ENCODE results near the gene APBA1.

The APBA1 gene

GRCh38 chr9:69546265-69546664, 125.9 kb downstream of the APBA1 start:
- DNase-seq (ENCODE audit: low read depth): no peak
- TF ChIP-seq CTCF (IDR thresholded peaks at IDR 0.05; ENCODE audit: control insufficient read depth, extremely low read depth, insufficient read depth): peak; percentile 37
- no peak overlapping the region for H3K4me3 ChIP-seq (ENCODE audit: low read depth, low read length)

- H3K4me3 ChIP-seq (ENCODE audit: low read depth, low read length): no peak overlapping the region
- TF ChIP-seq CTCF (IDR thresholded peaks at IDR 0.05; ENCODE audit: control insufficient read depth, extremely low read depth, insufficient read depth): no peak
- no peak for DNase-seq (ENCODE audit: low read depth)
Measured at GRCh38 chr9:69542942-69543704, 129.0 kb downstream of the APBA1 start.

- H3K4me3 ChIP-seq (ENCODE audit: low read depth, low read length): no peak overlapping the region
- no peak for TF ChIP-seq CTCF (IDR thresholded peaks at IDR 0.05; ENCODE audit: control insufficient read depth, extremely low read depth, insufficient read depth)
- no peak for DNase-seq (ENCODE audit: low read depth)
Measured at GRCh38 chr9:69542058-69542457, 130.1 kb downstream of the APBA1 start.

- TF ChIP-seq CTCF (IDR thresholded peaks at IDR 0.05; ENCODE audit: control insufficient read depth, extremely low read depth, insufficient read depth): no peak
- no peak overlapping the region for H3K4me3 ChIP-seq (ENCODE audit: low read depth, low read length)
- no peak for DNase-seq (ENCODE audit: low read depth)
Measured at GRCh38 chr9:69535911-69536310, 136.3 kb downstream of the APBA1 start.

- no peak for DNase-seq (ENCODE audit: low read depth)
- no peak for TF ChIP-seq CTCF (IDR thresholded peaks at IDR 0.05; ENCODE audit: control insufficient read depth, extremely low read depth, insufficient read depth)
- no peak overlapping the region for H3K4me3 ChIP-seq (ENCODE audit: low read depth, low read length)
Measured at GRCh38 chr9:69535286-69535832, 136.8 kb downstream of the APBA1 start.

GRCh38 chr9:69532396-69532795, 139.8 kb downstream of the APBA1 start:
- no peak for TF ChIP-seq CTCF (IDR thresholded peaks at IDR 0.05; ENCODE audit: control insufficient read depth, extremely low read depth, insufficient read depth)
- DNase-seq (ENCODE audit: low read depth): no peak
- H3K4me3 ChIP-seq (ENCODE audit: low read depth, low read length): no peak overlapping the region

GRCh38 chr9:69527454-69527853, 144.7 kb downstream of the APBA1 start:
- no peak overlapping the region for H3K4me3 ChIP-seq (ENCODE audit: low read depth, low read length)
- DNase-seq (ENCODE audit: low read depth): no peak
- TF ChIP-seq CTCF (IDR thresholded peaks at IDR 0.05; ENCODE audit: control insufficient read depth, extremely low read depth, insufficient read depth): no peak

Data from LNCaP clone FGC (cell line).